Vagina (tissue), 2 donors: ENCODE measurements around the gene ZDHHC1. TPM values are rescaled to one million over a fixed set of nuclear protein-coding genes. Genes with fewer than 3 reads are reported as not detected.

ENCODE experiments used
- DNase-seq, 2 donors: peaks; one replicate each; pipeline ENCODE4 v3.0.0-alpha.2; 2017; ENCODE audit errors: extremely low spot score in 2 of 2
- H3K27ac ChIP-seq: fragments of 200-600 bp; sonication (generic); one replicate; pipeline ENCODE4 v1.5.1; 2019
- H3K27me3 ChIP-seq: fragments of 200-600 bp; sonication (generic); one replicate; pipeline ENCODE4 v1.5.1; 2019
- H3K36me3 ChIP-seq, 2 donors: fragments of 200-600 bp; sonication (generic); one replicate each; pipeline ENCODE4 v1.5.1; 2017 to 2019
- H3K4me1 ChIP-seq: fragments of 200-600 bp; sonication (generic); one replicate; pipeline ENCODE4 v1.5.1; 2019
- H3K4me3 ChIP-seq, 2 donors: fragments of 200-600 bp; sonication (generic); 1 replicate in 1 of 2; 2 replicates in 1 of 2; pipeline ENCODE4 v1.5.1; 2016 to 2019
- H3K9me3 ChIP-seq: fragments of 200-600 bp; sonication (generic); one replicate; pipeline ENCODE4 v1.5.1; 2019
- POLR2A ChIP-seq, 2 donors: fragments of 450-650 bp; IDR thresholded peaks; one replicate each; pipeline ENCODE4 v1.6.1; 2017; ENCODE audit warnings: antibody characterized with exemption in 2 of 2, mild to moderate bottlenecking in 2 of 2, moderate library complexity in 2 of 2
- POLR2AphosphoS5 ChIP-seq, 2 donors: sonication (generic); formaldehyde crosslinking; IDR thresholded peaks; one replicate each; pipeline ENCODE4 v1.9.0; 2017; ENCODE audit warnings: antibody characterized with exemption in 2 of 2, mild to moderate bottlenecking in 2 of 2, low read depth in 1 of 2; ENCODE audit not compliant: insufficient read depth in 1 of 2
- intact Hi-C: fragments of 100-400 bp; cut with DNase I; formaldehyde crosslinking; loops from one replicate; pipeline ENCODE4 v1.15.1; 2023
- total RNA-seq: library from RNA; depleted of rRNA; stranded (reverse); fragments of >200 nt; gene quantifications from one replicate; pipeline ENCODE4 v1.2.3, GENCODE V29; 2016
- TF ChIP-seq, protein P1 (sequence below), 3 experiments: fragments of 450-650 bp in 2 of 3; fragments of 200-600 bp in 1 of 3; sonication (generic) in 1 of 3; IDR thresholded peaks; one replicate each; pipeline ENCODE4 v1.5.1; 2017 to 2019; ENCODE audit warnings: antibody characterized with exemption in 3 of 3, mild to moderate bottlenecking in 2 of 3, moderate library complexity in 2 of 3

ZDHHC1 gene
- total RNA-seq, 1 donor from 2014 or later, result 22.3 TPM

DNA sequence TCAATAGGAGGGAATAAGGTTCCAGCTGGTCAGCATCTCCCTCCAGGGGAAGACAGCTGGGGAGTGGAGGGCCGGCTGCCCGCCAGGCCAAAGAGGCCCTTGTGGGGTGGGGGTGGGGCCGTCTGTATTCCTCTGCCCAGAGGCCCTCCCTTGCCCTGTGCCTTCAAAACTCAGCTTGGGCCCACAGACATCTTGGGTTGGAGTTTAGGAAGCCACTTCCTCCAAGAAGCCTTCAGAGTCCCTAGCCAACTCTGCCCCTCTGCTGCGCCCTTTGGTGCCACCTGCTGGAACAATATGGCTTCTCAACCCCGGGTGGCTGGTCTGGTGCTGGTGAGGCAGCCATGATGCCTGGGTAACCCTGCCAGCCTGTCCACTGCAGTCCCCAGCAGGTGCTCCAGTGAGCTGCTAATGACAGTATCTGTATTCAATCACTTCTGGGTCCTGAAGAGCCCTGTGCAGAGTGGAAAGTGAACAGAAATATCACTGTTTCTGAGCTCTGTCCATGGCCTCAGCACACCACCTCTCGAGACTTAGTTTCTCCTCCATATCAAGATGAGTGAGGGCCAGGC lies 31.3 kb upstream of the ZDHHC1 start:
- H3K36me3 ChIP-seq, result peaks cover 0 to 15% of the 10 kb centered on the region in 2 donors

GRCh38 chr16:67446968-67447507 lies 30.8 kb upstream of the ZDHHC1 start:
- TF ChIP-seq POLR2AphosphoS5 (IDR thresholded peaks at IDR 0.05; ENCODE audit: insufficient read depth in 1 of 2, low read depth in 1 of 2), result no peak
- TF ChIP-seq POLR2A (IDR thresholded peaks at IDR 0.05), result no peak
- TF ChIP-seq, protein P1, sequence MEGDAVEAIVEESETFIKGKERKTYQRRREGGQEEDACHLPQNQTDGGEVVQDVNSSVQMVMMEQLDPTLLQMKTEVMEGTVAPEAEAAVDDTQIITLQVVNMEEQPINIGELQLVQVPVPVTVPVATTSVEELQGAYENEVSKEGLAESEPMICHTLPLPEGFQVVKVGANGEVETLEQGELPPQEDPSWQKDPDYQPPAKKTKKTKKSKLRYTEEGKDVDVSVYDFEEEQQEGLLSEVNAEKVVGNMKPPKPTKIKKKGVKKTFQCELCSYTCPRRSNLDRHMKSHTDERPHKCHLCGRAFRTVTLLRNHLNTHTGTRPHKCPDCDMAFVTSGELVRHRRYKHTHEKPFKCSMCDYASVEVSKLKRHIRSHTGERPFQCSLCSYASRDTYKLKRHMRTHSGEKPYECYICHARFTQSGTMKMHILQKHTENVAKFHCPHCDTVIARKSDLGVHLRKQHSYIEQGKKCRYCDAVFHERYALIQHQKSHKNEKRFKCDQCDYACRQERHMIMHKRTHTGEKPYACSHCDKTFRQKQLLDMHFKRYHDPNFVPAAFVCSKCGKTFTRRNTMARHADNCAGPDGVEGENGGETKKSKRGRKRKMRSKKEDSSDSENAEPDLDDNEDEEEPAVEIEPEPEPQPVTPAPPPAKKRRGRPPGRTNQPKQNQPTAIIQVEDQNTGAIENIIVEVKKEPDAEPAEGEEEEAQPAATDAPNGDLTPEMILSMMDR (IDR thresholded peaks at IDR 0.05), result no peak
- DNase-seq, result no peak
- Histone ChIP-seq H3K36me3 (peaks cover 0 to 10% of the 10 kb centered on the region in 2 donors), H3K9me3 (no peaks in the 10 kb centered on the region), H3K27ac (peak overlapping the region; percentile 78), H3K4me1 (peaks cover 95% of the 10 kb centered on the region), H3K27me3 (no peaks in the 10 kb centered on the region), H3K4me3 (no peak overlapping the region)
- intact Hi-C loops, result no loop called here

More for the DNA sequence above, 31.3 kb upstream of the ZDHHC1 start:
- Histone ChIP-seq H3K4me1 (peaks cover 95% of the 10 kb centered on the region), H3K4me3 (no peak overlapping the region), H3K27me3 (no peaks in the 10 kb centered on the region), H3K9me3 (no peaks in the 10 kb centered on the region), H3K27ac (peak overlapping the region; percentile 78)
- TF ChIP-seq, protein P1 (IDR thresholded peaks at IDR 0.05), result no peak
- TF ChIP-seq POLR2A (IDR thresholded peaks at IDR 0.05), result no peak
- peak in 1 of 2 donors; percentile 59 for TF ChIP-seq POLR2AphosphoS5 (IDR thresholded peaks at IDR 0.05; ENCODE audit: insufficient read depth in 1 of 2, low read depth in 1 of 2)
- intact Hi-C loops, result no loop called here
- DNase-seq, result no peak

GRCh38 chr16:67445913-67446907 lies 29.9 kb upstream of the ZDHHC1 start:
- H3K27ac ChIP-seq, result peak overlapping the region; percentile 78
- intact Hi-C loops, result no loop called here
- no peak for DNase-seq
- H3K4me1 ChIP-seq, result peaks cover 95% of the 10 kb centered on the region
- no peak for TF ChIP-seq POLR2A (IDR thresholded peaks at IDR 0.05)
- peak in 1 of 2 donors; percentile 19 for TF ChIP-seq POLR2AphosphoS5 (IDR thresholded peaks at IDR 0.05; ENCODE audit: insufficient read depth in 1 of 2, low read depth in 1 of 2)
- TF ChIP-seq, protein P1 (IDR thresholded peaks at IDR 0.05), result no peak
- H3K27me3 ChIP-seq, result no peaks in the 10 kb centered on the region
- no peaks in the 10 kb centered on the region for H3K9me3 ChIP-seq
- peaks cover 0 to 6% of the 10 kb centered on the region in 2 donors for H3K36me3 ChIP-seq
- H3K4me3 ChIP-seq, result no peak overlapping the region

- DNase-seq, result no peak
- intact Hi-C loops, result no loop called here
- H3K36me3 ChIP-seq, result peaks cover 0 to 6% of the 10 kb centered on the region in 2 donors
- H3K27me3 ChIP-seq, result no peaks in the 10 kb centered on the region
- H3K27ac ChIP-seq, result peak overlapping the region; percentile 78
- TF ChIP-seq POLR2AphosphoS5 (IDR thresholded peaks at IDR 0.05; ENCODE audit: insufficient read depth in 1 of 2, low read depth in 1 of 2) (no peak), POLR2A (IDR thresholded peaks at IDR 0.05) (no peak)
- TF ChIP-seq, protein P1 (IDR thresholded peaks at IDR 0.05), result no peak
- peaks cover 96% of the 10 kb centered on the region for H3K4me1 ChIP-seq
- no peaks in the 10 kb centered on the region for H3K9me3 ChIP-seq
- no peak overlapping the region for H3K4me3 ChIP-seq
Measured at GRCh38 chr16:67445441-67445912, 29.2 kb upstream of the ZDHHC1 start.
